GM18858 (cell line): ENCODE data around the gene GRAMD1A.
"Not testable (repeated sequence)": the region's sequence is repeated elsewhere in the genome, so short reads cannot be mapped to it uniquely, and the experiment has no call there.

Source experiments
- ATAC-seq: cut with Tn5 transposase; IDR thresholded peaks from one replicate; pipeline ENCODE4 v1.9.1; 2021; ENCODE audit not compliant: unreplicated experiment

GRAMD1A gene

DNA sequence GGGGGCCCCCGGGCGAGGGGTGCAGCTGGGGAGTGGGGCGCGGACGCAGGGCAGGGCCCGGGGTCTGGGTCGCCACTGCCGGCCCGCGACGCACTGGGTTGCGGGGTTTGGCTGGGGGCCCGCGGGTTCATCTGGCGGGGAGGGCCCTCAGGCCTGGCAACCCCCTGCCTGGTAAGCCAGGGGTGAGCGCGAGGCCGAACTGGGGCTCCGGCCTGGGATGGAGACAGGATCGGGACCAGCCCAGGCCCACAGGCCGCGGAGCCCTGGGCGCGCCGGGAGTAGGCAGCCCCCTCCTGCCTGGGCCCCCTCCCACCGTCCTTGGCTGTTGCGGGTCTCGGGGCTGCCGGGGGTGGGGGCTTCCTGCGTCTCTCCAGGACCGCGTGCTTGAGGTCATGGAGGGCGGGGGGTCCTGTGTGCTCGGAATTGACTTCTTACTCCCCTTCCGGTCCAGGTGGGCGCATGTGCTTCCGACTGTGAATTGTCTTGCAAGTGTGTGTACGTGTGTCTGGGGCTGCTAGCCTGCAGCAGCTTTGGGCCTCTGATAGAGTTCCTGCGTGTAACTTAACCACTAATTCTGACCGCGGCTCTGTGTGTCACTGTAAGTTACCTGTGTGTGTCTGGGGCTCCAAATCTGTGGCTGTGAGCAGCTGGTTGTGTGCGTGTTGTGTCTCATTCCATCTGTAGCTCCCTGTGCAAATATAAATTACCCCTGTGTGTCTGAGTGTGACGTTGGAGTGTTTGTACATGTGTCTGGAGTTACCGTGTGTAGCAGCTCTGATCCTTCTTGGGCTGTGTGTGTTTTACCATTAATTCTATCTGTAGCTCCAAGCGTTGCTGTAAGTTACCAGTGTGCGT, 751 bp downstream of the GRAMD1A start:
- ATAC-seq: no peak

DNA sequence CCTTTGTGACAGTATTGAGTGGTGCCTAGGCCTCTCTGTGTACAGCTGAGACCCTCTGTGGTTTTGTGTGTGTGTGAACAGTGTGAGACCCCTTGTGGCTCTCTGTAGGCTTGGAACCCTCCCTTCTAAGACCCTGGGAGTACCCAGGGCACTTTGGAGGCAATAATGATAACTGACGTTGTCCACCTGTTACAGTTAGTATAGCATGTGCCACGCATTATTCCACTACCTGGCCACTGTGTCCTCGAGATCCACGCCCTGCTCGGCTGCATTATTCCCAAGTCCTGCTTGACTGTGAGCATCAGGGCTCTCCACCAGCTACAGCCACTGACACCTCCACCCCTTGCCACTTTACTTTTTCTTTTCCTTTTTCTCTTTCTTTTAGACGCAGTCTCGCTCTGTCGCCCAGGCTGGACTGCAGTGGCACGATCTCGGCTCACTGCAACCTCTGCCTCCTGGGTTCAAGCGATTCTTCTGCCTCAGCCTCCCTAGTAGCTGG, 2.0 kb downstream of the GRAMD1A start:
- no peak for ATAC-seq

DNA sequence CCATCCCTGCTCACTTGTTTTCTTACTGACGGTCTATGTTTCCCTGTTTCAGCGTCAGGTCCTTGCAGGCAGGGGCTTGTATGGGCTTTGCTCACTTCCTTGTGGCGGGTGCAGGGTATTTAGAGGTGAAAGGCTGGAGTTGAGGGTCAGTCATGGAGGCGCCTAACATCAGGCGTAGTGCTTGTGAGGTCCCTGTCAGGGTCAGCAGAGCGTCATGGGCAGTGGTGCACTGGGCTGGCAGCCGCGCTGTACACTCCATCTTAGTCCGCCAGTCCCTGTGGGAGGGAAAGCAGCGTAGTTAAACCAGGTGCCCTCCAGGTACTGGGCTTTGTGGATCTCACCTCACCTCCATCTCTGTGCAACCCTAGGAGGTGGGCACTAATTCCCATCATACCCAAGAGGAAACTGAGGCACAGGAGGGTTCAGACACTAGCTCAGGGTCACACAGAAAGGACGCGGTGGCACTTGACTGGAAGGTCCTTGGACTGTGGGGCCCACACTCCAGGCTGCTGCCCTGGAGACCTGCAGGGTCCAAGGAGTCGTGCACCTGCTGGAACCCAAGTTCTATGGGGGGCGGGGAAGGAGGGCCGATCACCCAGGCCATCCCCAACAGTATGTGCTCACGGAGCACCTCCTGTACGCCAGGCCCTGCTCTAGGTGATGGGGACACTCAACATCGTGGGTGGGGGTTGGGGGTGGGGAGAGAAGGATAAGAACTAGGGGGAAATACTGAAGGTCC, 4.6 kb downstream of the GRAMD1A start:
- no peak for ATAC-seq

DNA sequence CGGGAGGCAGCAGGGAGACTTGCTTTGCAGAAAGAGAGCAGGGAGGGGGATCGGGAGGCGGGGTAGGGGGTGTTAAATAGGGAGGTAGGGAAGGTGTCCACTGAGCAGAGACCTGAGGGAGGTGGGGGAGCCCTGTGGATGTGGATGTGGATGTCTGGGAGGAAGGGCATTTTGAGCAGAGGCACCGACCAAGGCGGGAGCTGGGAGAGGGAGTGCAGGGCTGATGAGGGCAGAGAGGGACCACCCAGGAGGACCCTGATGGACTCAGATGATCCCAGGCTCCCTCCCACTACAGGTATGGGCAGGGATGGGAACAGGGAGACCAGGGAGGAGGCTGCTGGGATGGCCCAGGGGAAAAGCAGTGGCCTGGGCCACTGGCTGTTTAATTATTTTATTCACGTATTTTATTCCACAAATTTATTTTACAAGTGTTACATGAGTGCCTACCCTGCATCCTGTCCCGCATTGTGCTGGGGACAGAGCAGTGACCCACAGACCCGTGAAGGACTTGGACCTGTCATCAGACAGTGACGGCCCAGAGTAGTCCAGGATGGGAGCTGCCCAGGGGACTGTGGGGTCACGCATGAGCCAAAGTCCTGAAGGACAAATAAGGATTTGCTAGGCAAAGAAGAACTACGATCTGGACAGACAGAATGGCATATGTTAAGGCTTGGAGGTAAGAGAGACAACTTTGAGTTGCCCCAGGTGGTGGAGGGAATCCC, 5.3 kb downstream of the GRAMD1A start:
- no peak for ATAC-seq

DNA sequence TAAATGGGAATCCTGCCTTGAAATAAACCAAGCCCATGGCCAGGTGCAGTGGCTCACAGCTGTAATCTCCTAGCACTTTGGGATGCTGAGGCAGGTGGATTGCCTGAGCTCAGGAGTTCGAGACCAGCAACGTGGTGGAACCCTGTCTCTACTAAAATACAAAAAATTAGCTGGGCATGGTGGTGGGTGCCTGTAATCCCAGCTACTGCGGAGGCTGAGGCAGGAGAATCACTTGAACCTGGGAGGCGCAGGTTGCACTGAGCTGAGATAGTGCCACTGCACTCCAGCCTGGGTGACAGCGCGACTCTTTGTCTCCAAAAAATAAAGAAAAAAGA, 5.9 kb downstream of the GRAMD1A start:
- not testable (repeated sequence) for ATAC-seq

DNA sequence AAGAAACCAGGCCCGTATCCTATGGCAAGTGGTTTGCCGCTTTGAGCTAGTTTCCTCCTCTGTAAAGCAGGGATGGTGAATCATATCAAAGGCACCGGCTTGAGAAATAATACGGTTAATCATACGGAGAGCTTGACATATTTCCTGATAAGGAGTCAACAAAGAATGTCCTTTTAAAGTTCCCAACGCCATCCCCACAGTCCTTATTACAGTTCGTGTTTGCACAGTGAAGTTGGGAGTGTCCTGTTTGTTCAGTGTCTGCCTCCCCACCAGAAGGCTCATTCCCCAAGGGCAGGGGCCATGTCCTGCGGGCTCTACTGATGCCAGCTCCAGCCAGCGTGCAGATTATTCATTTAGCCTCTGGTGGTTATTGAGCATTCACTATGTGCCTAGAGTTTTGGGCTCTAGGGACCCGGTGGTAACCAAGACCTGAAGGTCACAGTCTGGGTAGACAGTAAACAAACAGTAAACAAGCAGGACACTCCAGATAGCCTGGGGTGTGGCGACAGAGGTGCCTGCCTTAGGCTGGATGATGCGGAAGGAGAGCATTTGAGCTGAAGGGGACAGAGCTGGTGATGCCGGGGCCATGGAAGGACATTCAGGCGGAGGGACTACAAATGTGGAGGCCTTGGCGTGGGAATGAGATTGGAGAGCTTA, 6.3 kb downstream of the GRAMD1A start:
- ATAC-seq: no peak

DNA sequence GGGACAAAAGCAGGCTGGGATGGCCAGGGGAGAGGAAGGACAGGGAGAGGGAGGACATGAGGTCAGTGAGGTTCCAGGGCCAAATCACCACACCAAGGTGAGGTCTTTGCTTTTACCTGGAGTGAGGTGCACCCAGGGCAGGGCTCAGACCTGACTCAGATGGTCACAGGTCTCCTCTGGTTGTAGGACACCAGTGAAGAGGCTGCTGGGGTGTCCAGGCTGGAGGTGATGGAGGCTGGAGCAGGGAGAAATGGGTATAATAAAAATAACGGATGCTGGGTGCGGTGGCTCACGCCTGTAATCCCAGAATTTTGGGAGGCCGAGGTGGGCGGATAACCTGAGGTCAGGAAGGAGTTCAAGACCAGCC, 6.9 kb downstream of the GRAMD1A start:
- ATAC-seq: no peak

DNA sequence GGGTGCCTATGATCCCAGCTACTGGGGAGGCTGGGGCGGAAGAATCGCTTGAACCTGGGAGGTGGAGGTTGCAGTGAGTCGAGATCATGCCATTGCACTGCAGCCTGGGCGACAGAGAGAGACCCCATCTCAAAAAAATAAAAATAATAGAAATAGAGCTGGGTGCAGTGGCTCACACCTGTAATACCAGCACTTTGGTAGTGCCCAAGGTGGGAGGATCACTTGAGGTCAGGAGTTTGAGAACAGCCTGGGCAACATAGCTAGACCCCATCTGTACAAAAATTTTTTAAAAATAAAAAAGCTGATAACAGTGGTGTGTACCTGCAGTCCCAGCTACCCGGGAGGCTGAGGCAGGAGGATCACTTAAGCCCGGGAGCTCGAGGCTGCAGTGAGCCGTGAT, 7.3 kb downstream of the GRAMD1A start:
- ATAC-seq: not testable (repeated sequence)

DNA sequence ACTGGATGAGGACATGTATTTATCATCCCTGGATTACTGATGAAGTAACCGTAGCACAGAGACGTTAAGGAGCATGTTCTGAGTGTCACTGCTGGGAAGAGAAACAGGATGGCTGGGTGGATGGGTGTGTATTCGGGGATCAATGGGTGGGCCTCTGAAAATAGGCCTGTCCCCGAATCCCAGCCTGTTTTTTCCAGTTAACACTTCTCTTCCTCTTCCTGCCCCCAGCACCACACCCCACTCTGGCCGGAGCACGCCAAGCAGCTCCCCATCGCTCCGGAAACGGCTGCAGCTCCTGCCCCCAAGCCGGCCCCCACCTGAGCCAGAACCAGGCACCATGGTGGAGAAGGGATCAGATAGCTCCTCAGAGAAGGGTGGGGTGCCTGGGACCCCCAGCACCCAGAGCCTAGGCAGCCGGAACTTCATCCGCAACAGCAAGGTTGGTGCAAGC, 8.8 kb downstream of the GRAMD1A start:
- no peak for ATAC-seq

DNA sequence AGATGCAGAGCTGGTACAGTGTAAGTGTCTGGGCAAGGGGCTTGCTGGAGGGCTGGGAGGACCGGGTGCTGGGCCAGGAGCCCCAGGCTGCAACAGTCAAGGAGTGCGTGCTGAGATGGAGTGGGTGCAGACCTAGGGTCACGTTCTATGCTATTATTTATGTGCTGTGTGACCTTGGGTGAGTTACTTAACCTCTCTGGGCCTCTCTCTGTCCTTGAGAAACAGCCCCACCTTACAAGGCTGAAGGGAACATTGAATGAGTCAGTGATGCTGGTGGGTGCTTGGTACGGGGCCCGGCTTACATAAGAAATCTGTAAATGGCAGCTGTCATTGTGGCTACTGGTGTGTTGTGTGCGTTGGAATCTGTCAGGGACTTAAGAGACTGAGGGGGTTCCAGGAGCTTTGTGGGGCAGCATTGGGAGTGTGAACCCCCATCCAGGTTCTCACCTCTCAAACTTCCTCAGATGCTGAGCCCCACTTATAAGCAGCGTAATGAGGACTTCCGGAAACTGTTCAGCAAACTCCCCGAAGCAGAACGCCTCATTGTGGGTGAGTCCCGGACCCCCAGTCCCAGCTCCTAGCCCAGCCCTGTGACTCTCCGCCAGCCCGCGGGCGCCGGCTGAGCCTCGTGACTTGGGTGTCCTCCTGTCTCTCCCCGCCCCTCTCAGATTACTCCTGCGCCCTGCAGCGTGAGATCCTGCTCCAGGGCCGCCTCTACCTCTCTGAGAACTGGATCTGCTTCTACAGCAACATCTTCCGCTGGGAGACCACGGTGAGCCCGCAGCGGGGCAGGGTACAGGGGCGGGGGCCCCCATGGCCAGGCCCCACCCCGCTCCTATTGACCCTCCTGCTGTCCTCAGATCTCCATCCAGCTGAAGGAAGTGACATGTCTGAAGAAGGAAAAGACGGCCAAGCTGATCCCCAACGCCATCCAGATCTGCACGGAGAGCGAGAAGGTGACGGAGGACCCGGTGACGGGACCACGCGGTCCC, 9.6 kb downstream of the GRAMD1A start:
- ATAC-seq: no peak

DNA sequence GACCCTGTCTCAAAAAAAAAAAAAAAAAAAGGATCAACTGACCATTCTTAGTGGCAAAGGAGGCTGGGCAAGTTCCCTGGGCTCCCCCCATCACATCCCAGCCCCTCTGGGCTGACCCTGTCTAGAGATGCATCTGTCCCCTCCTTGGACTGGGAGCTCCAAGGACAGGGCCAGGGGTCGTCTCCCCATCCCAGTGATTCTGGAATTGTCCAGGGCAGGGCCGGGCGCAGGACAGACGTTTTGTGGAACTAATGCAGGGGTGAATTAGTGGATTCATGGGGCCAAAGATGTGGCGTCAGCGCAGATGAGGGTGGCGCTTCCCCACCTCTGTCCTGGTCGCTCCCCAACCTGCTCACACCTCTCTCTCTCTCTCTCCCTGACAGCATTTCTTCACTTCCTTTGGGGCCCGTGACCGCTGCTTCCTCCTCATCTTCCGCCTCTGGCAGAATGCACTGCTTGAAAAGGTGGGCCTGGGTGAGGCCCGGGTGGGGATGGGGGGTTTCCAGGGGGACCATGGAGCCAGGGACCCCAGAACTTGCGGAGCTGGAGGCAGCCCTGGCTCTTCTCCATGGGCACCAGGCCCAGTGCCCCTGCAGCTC, 11.1 kb downstream of the GRAMD1A start:
- no peak for ATAC-seq

DNA sequence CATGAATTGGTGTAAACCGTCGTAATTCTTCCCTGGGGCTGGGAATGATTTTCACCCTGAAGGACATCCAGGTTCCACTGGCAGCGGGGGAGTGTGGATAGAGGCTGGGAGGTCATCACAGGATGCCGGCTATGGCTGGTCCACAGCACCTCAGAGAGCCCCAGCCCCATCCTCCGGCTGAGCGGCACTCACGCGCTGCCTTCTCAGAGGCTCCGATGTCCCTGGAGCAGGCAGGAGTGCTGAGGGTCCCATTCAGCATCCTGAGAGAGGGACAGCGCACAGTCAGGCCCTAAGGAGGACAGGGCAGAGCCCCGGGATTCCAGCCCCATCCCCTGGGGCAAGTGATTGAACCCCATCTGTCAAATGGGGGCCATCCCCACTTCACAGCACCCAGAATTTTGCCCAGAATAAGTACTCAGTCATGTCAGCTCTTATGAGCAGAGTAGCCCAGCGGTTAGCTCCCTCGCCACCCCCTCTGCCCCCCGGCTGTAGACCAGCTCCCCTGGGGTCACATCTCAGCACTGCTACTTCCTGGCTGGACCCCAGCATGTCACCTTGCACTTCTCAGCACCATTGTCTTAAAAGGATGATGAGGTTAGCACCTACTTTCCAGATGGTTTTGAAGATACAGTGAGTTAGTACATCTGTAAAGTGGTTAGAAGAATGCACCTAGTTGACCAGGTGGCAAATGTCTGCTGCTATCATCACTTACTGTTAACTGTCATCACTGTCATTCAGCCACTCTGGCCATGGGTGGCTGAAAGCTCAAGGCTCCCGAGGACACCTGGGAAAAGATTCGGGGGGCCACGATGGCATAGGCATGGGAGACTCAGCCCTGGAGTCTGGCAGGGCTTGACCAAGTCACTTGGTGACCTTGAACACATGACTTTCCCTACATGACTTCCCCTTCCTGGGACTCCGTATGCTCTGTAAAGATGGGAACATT, 11.9 kb downstream of the GRAMD1A start:
- no peak for ATAC-seq

DNA sequence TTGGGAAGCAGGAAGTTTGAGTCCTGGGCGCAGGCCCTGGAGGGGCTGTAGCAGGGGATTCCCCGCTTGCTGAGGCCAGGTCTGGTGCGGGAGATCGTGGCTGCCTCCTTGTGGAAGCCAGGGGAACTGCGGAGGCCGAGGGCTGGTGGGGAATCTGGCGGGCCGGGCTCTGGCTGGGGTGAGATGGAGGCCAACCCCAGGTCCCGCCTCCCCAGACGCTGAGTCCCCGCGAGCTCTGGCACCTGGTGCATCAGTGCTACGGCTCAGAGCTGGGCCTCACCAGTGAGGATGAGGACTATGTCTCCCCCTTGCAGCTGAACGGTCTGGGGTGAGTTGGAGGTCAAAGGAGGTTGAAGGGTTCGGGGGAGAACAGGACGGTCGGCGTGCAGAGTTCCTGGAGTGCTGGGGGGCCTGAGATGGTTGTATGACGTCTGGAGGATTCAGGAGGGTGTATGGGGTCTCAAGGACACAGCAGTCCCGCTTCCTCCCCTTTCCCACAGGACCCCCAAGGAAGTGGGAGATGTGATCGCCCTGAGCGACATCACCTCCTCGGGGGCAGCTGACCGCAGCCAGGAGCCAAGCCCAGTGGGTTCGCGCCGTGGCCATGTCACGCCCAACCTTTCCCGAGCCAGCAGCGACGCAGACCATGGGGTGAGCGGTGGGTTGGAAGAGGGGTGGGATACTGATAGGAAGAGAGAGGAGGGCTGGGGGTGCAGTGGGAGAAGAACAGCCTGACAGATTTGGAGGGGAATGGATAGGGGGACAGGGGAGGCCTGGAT, 13.1 kb downstream of the GRAMD1A start:
- no peak for ATAC-seq

DNA sequence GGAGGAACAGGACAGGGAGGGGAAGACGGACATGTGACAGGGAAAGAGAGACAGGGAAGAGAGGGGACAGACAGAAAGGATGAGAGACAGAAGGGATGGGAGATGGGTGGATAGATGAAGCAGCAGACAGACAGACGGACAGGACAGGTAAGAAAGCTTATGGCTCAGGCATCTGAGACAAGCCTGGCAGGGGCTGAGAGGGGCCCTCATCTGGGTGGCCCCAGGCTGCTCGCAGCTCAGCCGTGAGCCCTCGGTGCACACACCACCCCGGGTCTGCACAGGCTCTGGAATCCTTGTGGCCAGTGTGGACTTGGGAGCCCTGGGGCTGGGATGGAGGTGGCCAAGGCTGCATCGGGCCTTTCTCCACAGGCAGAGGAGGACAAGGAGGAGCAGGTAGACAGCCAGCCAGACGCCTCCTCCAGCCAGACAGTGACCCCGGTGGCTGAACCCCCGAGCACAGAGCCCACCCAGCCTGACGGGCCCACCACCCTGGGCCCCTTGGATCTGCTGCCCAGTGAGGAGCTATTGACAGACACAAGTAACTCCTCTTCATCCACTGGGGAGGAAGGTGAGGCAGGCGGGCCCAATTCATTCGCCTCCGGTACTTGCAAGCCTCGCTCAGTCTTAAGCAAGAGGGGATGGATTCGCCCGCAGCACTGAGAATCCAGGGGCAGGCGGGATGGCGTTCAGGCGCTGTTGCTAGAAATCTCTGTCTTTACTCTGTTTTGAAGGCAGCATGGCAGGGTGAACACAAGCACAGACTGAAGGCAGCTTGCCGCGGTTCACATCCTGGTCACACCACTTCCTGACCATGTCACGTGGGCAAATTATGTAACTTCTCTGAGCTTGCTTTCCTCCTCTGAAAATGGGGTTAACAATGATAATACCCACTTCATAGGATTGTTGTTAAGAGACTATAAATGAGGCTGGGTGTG, 14.0 kb downstream of the GRAMD1A start:
- ATAC-seq: no peak

DNA sequence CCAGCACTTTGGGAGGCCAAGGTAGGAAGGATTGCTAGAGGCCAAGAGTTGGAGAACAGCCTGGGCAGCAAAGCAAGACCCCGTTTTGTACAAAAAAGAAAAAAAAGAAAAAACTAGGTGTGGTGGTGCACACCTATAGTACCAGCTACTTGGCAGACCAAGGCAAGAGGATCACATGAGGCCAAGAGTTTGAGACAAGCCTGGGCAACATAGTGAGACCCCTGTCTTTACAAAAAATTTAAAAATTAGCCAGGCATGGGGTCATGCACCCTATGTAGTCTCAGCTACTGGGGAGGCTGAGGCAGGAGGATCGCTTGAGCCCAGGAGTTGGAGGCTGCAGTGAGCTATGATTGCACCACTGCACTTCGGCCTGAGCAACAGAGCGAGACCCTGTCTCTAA, 14.7 kb downstream of the GRAMD1A start:
- ATAC-seq: not testable (repeated sequence)

DNA sequence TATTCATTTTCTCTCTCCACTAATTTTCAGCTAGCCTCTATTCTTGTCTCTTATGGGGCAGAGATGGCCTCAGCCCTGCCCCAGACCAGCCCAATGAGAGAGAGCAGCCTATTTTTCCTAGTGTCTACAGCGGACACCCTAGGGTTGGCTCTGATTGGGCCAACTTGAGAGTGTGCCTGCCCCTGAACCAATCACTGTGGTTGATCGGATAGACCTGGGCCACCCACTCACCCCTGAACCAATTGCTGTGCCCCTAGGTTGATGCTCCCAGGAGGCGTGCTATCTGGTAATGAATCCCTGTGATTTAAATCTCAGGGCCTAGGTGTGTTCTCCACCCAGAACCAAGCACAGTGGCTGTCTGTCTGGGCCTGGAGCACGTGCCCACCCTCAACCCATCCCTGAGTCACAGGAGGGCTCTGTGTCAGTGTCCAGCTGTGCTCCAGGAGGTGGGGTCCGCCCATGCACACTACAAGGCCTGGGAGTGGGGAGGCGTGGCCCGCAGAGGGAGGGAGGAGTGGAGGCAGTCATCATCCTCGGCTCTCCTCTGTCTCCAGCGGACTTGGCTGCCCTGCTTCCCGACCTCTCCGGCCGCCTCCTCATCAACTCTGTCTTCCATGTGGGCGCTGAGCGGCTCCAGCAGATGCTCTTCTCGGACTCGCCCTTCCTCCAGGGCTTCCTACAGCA, 15.3 kb downstream of the GRAMD1A start:
- no peak for ATAC-seq
